GM21526 (cell line): ENCODE data around the gene RAB4B.
"Not testable (repeated sequence)": the region's sequence is repeated elsewhere in the genome, so short reads cannot be mapped to it uniquely, and the experiment has no call there.

ENCODE experiments used
- ATAC-seq: cut with Tn5 transposase; IDR thresholded peaks from one replicate; pipeline ENCODE4 v1.9.1; 2021; ENCODE audit warnings: moderate library complexity; ENCODE audit not compliant: unreplicated experiment, low FRiP score

RAB4B gene

DNA sequence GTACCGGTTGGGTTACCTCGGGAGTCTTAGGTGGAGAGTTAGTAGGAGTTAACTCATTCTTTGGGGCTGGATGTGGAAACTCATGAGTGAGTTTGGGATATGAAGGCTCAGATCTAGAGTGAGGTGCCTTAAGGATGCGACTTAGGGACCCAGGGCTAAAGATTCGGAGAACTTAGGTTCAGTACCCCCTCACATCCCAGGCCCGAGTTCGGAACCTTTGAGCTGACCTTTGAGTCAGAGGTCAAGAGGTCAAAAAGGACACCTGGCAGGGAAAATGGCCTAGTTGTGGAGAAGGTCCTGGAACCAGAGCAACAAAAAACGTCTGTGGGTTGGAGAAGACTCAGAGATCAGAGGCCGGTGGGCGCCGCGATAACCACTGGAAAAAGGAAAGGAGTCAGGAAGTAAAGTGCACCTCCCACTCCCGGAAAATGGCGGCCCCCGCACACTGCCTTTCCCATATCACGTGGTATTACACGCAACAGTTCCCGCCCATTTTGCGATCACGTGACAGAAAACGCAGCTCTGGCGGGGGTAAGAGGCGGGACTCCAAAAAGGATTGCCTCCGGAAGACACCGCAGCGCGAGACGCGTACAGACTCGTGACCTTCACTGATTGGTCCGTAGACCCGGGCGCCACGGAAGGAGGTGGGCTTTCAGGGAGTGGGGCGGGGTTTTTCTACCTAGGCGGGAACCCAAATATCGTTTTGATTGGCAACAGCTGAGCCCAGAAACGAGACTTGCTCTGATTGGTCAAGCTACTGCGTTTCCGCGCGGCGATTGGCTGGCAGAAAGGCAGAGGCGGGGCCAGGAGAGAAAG is 27.8 kb upstream of the RAB4B start, which contains the start of gene ACTMAP:
TSS of gene ACTMAP (minus strand) at position 420 of the 816 bp plus-strand sequence. CDS start 674 bp downstream, outside the sequence.
- peak; percentile 76 for ATAC-seq

DNA sequence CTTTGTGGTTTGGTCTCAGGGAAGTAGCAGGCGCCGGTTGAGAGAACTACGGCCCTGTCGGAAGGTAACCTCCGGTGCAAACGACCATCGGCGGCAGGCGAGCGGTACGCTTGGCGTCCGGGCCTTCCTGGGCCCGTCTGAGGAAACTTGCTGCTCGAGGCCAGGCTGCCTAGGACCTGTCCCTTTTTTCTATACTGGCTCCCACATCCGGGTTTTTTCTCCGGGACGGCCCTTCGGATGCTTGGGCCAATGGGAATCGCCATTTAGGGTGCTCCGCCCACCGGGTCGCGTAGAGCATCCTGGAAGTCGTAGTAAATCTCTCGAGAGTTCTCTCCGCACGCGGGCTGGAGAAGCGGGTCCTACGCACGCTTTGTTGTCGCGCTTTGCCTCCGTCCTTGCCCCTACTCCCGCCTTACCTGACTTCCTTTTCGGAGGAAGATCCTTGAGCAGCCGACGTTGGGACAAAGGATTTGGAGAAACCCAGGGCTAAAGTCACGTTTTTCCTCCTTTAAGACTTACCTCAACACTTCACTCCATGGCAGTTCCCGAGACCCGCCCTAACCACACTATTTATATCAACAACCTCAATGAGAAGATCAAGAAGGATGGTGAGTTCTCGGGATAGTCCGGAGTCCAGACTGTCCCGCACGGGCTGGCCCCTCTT is 27.0 kb upstream of the RAB4B start, which contains the start of gene SNRPA:
TSS of gene SNRPA (plus strand) at position 330 of the 664 bp plus-strand sequence. CDS start at position 536, 206 bp downstream.
- ATAC-seq = peak; percentile 42

DNA sequence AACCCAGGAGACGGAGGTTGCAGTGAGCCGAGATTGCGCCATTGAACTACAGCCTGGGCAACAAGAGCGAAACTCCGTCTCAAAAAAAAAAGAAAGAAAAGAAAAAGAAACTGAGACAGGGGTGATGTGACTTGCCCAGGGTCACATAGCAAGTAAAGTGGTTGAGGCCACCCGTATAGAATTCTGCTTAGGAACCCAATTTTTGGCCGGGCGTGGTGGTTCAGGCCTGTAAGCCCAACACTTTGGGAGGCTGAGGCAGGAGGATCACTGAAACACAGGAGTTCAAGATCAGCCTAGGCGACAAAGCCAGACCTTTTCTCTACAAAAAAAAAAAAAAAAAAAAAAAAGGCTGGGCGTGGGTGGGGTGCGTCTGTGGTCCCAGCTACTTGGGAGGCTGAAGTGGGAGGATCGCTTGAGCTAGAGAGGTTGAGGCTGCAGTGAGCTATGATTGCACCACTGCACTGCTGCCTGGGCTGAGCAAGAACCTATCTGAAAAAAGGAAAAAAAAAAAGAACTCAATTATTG is 25.7 kb upstream of the RAB4B start:
- ATAC-seq = no peak

DNA sequence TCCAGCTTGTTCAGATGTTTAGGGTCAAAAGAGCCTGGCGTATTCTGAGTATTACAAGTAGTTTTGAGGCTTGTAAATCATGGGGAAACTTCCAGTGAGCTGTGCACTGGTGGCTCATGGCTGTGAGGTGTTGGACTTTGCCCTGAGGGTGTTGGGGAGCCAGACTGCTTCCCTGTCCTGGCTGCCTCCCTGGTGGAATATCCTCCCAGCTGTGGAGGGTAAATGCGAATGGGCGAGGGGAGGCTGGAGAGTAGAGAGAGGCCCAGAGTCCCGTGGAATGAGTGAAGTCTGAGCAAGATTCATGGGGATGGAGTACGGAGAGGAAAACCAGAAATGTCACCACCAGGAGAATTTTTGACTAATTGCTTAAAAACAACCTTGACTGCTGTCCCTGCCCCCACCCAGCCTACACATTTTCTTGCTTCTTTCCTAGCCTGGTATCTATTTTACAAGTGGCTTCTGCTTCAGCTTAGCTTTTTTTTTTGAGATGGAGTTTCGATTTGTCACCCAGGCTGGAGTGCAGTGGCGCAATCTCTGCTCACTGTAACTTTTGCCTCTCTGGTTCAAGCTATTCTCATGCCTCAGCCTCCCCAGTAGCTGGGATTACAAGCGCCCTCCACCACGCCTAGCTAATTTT is 23.3 kb upstream of the RAB4B start:
- ATAC-seq = no peak

DNA sequence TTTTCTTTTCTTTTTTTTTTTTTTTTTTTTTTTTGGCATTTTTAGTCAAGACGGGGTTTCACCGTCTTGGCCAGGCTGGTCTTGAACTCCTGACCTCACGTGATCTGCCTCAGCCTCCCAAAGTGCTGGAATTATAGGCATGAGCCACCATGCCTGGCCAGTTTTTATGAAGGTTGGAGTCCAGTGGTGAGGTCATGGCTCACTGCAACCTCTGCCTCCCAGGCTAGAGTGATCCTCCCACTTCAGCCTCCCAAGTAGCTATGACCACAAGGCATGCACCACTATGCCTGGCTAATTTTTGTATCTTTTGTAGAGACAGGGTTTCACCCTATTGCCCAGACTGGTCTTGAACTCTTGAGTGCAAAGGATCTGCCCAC is 22.8 kb upstream of the RAB4B start:
- no peak for ATAC-seq

GRCh38 chr19:40755791-40756190 is 22.3 kb upstream of the RAB4B start:
- ATAC-seq = no peak

- ATAC-seq = no peak
Observed at GRCh38 chr19:40756502-40757110, 21.4 kb upstream of the RAB4B start.

DNA sequence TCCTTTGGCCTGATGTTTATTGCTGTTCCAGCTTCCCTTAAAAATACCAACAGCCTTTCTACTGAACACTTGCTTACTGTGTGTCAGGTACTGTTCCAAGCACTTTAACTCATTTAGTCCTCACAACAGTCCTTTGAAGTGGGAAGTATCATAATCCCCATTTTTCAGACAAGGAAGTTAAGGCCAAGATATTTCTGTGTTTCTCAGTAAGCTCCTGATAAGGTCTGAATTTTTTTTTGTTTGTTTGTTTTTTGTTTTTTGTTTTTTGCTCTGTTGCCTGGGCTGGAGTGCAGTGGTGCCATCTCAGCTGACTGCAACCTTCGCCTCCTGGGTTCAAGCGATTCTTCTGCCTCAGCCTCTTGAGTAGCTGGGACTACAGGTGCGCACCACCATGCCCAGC is 19.6 kb upstream of the RAB4B start:
- no peak for ATAC-seq

GRCh38 chr19:40759352-40759751 is 18.7 kb upstream of the RAB4B start:
- ATAC-seq = no peak

DNA sequence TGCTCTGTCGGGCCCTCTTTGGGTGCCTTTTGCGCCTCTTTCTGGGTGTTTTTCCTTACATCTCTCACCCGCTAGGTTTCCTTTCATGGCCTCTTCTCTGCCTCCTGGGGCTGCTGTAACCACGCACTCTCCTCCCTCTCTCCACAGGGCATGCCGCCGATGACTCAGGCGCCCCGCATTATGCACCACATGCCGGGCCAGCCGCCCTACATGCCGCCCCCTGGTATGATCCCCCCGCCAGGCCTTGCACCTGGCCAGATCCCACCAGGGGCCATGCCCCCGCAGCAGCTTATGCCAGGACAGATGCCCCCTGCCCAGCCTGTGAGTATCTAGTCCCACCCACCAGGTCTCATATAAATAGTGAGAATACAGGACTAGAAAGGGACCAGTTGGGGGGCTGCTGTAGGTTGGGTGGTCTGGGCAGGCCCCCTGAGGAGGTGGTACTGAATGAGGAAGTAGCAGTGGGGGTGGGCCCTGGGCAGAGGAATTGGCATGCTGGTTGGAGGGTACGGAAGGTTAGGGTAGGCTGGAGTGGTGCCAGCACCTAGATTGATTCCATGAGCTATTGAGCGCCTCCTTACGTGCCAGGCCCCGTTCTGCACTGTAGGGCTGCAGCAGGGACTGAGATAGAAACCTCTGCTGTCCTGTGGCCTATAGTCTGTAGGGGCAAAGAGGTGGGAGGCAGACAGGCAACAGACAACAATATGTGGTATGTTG is 15.1 kb upstream of the RAB4B start:
- ATAC-seq = no peak

- no peak for ATAC-seq
Observed at GRCh38 chr19:40763526-40763925, 14.5 kb upstream of the RAB4B start.

GRCh38 chr19:40763963-40764362 is 14.1 kb upstream of the RAB4B start:
- ATAC-seq = no peak

DNA sequence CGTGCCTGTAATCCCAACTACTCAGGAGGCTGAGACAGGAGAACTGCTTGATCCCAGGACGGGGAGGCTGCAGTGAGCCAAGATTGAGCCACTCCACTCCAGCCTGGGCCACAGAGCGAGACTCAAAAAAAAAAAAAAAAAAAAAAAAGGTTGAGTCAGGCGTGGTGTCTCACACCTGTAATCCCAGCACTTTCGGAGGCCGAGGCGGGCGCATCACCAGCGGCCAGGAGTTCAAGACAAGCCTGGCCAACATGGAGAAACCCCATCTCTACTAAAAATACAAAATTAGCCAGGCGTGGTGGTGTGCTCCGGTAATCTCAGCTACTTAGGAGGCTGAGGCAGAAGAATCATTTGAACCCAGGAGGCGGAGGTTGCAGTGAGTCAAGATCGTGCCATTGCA is 11.7 kb upstream of the RAB4B start:
- not testable (repeated sequence) for ATAC-seq

DNA sequence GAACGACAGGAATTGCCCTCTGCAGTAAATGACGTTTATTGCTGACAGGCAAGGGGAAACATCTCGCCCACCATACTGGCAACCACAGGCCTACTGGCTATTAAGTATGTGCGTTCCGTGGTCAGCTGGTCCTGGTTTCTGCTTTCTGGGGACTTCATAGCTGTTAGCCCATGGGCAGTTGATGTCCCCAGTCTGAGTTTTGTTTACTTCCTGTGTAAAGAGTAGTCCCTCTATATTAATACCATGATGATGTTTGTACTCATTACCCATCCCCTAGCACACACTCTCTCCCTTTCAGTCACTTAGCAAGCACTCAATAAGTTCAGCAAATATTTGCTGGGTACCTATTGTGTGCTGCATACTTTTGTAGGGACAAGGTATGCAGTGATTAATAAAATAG is 9.2 kb upstream of the RAB4B start:
- ATAC-seq = no peak

DNA sequence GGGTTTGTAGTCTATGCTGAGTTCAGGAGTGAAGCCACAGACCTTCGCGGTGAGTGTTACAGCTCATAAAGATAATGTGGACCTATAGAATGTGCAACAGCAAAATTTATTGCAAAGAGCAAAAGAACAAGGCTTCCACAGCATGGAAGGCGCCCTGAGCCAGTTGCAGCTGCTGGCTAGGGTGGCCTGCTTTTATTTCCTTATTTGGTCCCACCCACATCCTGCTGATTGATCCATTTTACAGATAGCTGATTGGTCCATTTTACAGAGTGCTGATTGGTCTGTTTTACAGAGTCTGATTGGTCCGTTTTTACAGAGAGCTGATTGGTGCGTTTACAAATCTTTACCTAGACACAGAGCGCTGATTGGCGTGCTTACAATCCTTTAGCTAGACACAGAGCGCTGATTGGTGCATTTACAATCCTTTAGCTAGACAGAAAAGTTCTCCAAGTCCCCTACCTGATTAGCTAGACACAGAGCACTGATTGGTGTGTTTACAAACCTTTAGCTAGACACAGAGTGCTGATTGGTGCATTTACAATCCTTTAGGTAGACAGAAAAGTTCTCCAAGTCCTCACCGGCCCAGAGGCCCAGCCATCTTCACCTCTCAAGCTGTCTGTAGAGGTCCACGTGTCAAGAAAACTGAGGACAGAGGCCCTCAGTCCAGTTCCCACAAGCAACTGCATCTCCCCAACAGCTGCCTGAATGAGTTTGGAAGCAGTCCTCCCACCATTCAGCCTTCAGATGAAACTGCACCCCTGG is 6.8 kb upstream of the RAB4B start:
- ATAC-seq = not testable (repeated sequence)

DNA sequence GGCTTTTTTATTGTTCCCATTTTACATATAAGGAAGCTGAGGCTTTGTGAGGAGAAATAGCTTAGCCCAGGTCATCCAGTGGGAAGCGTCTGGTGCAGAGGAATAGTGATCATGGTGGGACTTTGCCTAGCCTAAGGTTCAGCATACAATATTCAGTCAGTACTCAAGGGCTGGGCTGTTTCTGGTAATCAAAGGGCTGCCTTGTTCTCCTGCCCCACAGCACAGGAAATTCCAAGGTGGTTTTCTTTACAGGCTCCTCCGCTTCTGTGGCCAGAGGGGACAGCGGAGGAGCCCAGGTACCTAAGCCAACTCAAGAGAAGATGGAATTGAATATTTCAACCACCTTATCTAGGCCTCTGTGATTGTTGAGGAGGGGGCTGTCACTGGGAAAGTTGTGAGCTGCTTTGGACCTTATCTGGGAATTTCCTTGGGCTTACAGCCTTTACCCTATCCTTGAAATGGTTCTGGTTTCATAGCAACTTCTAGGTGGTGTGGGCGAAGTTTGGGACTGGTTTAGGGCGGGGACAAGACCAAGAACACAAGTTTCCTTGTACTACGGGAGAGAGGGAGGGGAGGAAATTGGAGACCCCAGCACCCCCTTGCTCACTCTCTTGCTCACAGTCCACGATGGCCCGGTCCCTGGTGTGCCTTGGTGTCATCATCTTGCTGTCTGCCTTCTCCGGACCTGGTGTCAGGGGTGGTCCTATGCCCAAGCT is 3.0 kb upstream of the RAB4B start, which contains the start of gene MIA:
TSS of gene MIA (plus strand) at position 606 of the 716 bp plus-strand sequence. CDS start at position 628, 22 bp downstream.
- ATAC-seq = no peak

GRCh38 chr19:40775632-40776022 is 2.4 kb upstream of the RAB4B start:
- no peak for ATAC-seq

GRCh38 chr19:40776364-40776763 is 1.7 kb upstream of the RAB4B start:
- ATAC-seq = no peak
